HepG2 (cell line): ENCODE results near the gene PIP4K2C.
A peak's percentile ranks its signal among the peaks of the same experiment; 100 is the strongest.

ENCODE experiments used
- NFYB ChIP-seq: sonication (generic); formaldehyde crosslinking; IDR thresholded peaks from 2 replicates; pipeline ENCODE4 v1.4.0; 2020; ENCODE audit warnings: missing genetic modification reagents
- PCBP1 ChIP-seq: fragments of 200-400 bp; formaldehyde crosslinking; IDR thresholded peaks from 2 replicates; pipeline ENCODE4 v1.6.1; 2017; ENCODE audit warnings: mild to moderate bottlenecking, low read depth, low read length, borderline replicate concordance
- RFX5 ChIP-seq: IDR thresholded peaks from 2 replicates; pipeline ENCODE4 v1.6.1; 2011; ENCODE audit warnings: low read depth, low read length, improper control_type of control experiment
- SUZ12 ChIP-seq: fragments of 150-350 bp; IDR thresholded peaks from 2 replicates; pipeline ENCODE4 v1.6.1; 2014; ENCODE audit warnings: low read depth, low read length
- TF ChIP-seq, protein P1 (sequence below): sonication (generic); formaldehyde crosslinking; IDR thresholded peaks from 2 replicates; pipeline ENCODE4 v1.5.0; 2020; ENCODE audit warnings: mild to moderate bottlenecking, missing genetic modification reagents, moderate library complexity
- TF ChIP-seq, protein P2 (sequence below): sonication (generic); formaldehyde crosslinking; IDR thresholded peaks from 2 replicates; pipeline ENCODE4 v1.4.0; 2020; ENCODE audit warnings: missing genetic modification reagents

DNA sequence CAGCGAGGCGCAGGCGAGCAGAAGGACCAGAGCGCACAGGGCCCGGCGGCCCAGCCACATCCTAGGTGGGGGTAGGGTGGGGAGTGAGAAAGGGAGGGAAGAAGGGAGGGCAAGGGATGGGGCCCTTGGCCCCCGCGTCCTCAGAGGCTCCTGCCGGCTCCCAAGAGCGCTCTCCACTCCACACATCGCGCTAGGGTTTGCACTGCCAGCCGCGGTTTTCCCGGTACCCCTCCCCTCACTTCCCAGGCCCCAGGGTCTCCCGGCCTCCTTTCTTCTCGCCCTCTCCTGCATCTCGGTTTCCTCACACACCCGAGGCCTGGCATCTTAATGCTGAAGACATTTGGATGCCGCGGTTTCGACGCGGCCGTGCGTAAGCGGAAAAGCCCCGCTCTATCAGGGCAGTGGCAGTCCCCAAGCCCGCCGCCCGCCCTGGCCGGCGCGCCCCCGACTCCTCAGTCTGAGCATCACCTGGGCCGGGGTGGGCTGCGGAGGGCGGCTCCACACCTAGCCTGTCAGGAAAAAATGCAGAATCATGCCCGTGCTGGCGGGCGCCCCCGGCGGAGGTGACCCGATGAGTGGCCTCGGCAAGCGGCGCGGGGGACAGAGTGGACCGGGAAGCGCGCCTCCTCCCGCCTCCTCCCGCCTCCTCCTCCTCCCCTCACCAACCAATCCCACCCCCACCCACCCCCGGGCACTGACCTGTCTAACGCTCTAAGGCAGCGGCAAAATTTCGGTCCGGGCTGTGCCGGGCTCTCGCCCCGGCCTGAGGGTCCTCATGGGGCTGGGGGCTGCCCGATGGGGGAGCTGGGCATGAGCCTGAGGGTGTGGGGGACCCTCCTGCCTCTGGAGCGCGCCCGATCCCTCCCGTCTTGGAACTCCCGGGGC, 41.3 kb downstream of the PIP4K2C start:
- no peak for TF ChIP-seq NFYB (CRISPR knock-in tag)
- TF ChIP-seq, protein P1, sequence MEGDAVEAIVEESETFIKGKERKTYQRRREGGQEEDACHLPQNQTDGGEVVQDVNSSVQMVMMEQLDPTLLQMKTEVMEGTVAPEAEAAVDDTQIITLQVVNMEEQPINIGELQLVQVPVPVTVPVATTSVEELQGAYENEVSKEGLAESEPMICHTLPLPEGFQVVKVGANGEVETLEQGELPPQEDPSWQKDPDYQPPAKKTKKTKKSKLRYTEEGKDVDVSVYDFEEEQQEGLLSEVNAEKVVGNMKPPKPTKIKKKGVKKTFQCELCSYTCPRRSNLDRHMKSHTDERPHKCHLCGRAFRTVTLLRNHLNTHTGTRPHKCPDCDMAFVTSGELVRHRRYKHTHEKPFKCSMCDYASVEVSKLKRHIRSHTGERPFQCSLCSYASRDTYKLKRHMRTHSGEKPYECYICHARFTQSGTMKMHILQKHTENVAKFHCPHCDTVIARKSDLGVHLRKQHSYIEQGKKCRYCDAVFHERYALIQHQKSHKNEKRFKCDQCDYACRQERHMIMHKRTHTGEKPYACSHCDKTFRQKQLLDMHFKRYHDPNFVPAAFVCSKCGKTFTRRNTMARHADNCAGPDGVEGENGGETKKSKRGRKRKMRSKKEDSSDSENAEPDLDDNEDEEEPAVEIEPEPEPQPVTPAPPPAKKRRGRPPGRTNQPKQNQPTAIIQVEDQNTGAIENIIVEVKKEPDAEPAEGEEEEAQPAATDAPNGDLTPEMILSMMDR (CRISPR knock-in tag) = no peak
- TF ChIP-seq PCBP1 = peak; percentile 92; the same call in 1 of the 2 replicates
- TF ChIP-seq, protein P2, sequence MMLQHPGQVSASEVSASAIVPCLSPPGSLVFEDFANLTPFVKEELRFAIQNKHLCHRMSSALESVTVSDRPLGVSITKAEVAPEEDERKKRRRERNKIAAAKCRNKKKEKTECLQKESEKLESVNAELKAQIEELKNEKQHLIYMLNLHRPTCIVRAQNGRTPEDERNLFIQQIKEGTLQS = no peak
- no peak for TF ChIP-seq RFX5
- no peak for TF ChIP-seq SUZ12
